Measurements from ENCODE around the gene SUN1. TPM values are rescaled to one million over a fixed set of nuclear protein-coding genes. Genes with fewer than 3 reads are reported as not detected.

Gene SUN1
- total and polyA plus RNA-seq, 2 donors (not counting 1 experiment from before 2014, with no cell fraction given), result 198 to 254 TPM

- Mint-ChIP-seq H3K9me3 (ENCODE audit: insufficient read depth) (no peaks in the 10 kb centered on the region), H3K4me3 (no peak overlapping the region), H3K27ac (no peak overlapping the region), H3K4me1 (peaks cover 12% of the 10 kb centered on the region), H3K27me3 (no peaks in the 10 kb centered on the region)
- ATAC-seq (ENCODE audit: low read depth) (no peak), DNase-seq (no peak)
- no peaks in the 10 kb centered on the region for H3K27me3 ChIP-seq (replicated peaks in 1 of 4; ENCODE audit: control extremely low read depth in 1 of 4, control insufficient read depth in 3 of 4, insufficient read depth in 4 of 4, low read length in 3 of 4)
- 91% methylated on average over 15 of the region's 16 CpGs for WGBS (ENCODE audit: insufficient coverage)
- intact Hi-C loops (cut with micrococcal nuclease), result loop anchor here (10.0 kb wide), 1 partner anchor 150 kb away; no protein-coding TSS in a partner anchor
- POLR2A ChIA-PET, result no interaction called here
- no peak overlapping the region for H2AFZ ChIP-seq (ENCODE audit: insufficient read depth, low read depth, low read length, poor library complexity, severe bottlenecking)
- no peaks in the 10 kb centered on the region for H3K79me2 ChIP-seq (ENCODE audit: control insufficient read depth, insufficient read depth, low read length)
- H3K9ac ChIP-seq (ENCODE audit: low read length), result no peak overlapping the region
- no peaks in the 10 kb centered on the region for H4K20me1 ChIP-seq (ENCODE audit: control insufficient read depth, insufficient read depth, low read length, poor library complexity, severe bottlenecking)
- H3K4me3 ChIP-seq (ENCODE audit: control extremely low read depth in 1 of 5, extremely low read depth in 1 of 5, insufficient read depth in 1 of 5, low read depth in 2 of 5, low read length in 4 of 5), result no peak overlapping the region
- H3K36me3 ChIP-seq (replicated peaks in 1 of 2; ENCODE audit: control extremely low read depth in 1 of 2, control insufficient read depth in 1 of 2, extremely low read depth in 1 of 2, insufficient read depth in 2 of 2, low read length in 1 of 2), result no peaks in the 10 kb centered on the region
- no peak for TF ChIP-seq EZH2 (IDR thresholded peaks at IDR 0.05; ENCODE audit: borderline replicate concordance, insufficient read depth, low read depth, low read length, poor library complexity, severe bottlenecking)
- no peak for TF ChIP-seq CTCF (IDR thresholded peaks at IDR 0.05)
- no peak overlapping the region for H3K27ac ChIP-seq (ENCODE audit: low read length in 2 of 2)
- H3K4me1 ChIP-seq (ENCODE audit: control insufficient read depth in 2 of 2, insufficient read depth in 2 of 2, low read length in 2 of 2), result peaks cover 13 to 16% of the 10 kb centered on the region in 2 donors
- CTCF ChIA-PET, result no interaction called here
- peaks cover 0 to 6% (median 0%) of the 10 kb centered on the region in 3 donors for H3K9me3 ChIP-seq (ENCODE audit: control extremely low read depth in 1 of 3, control insufficient read depth in 2 of 3, insufficient read depth in 1 of 3, low read length in 2 of 3)
- no peak overlapping the region for H3K4me2 ChIP-seq (replicated peaks; ENCODE audit: low read depth, low read length, poor library complexity, severe bottlenecking)
Observed at GRCh38 chr7:914521-915194, 82.4 kb downstream of the SUN1 start.
